ENCODE results near the gene MAP3K14. TPM values are rescaled to one million over a fixed set of nuclear protein-coding genes. Genes with fewer than 3 reads are reported as not detected.
"Not testable (repeated sequence)": the region's sequence is repeated elsewhere in the genome, so short reads cannot be mapped to it uniquely, and the experiment has no call there.

The MAP3K14 gene
- total and polyA plus RNA-seq, 2 experiments from 2014 or later: 2.3 to 3.0 TPM

- Histone ChIP-seq H3K9me3 (ENCODE audit: low read depth) (no peaks in the 10 kb centered on the region), H3K27me3 (no peaks in the 10 kb centered on the region), H3K4me1 (ENCODE audit: insufficient read depth) (peaks cover 5% of the 10 kb centered on the region), H3K4me2 (no peak overlapping the region), H3K9me2 (replicated peaks; ENCODE audit: insufficient read depth) (no peaks in the 10 kb centered on the region), H2AFZ (no peak overlapping the region), H3K4me3 (no peak overlapping the region), H4K20me1 (ENCODE audit: insufficient read depth, poor library complexity, severe bottlenecking) (no peaks in the 10 kb centered on the region), H3K36me3 (replicated peaks; ENCODE audit: insufficient read depth, low read depth) (no peaks in the 10 kb centered on the region), H3K79me2 (no peaks in the 10 kb centered on the region), H3K27ac (peak overlapping the region; percentile 17)
- no peak for DNase-seq (ENCODE audit: low spot score)
- no peak for TF ChIP-seq EZH2 (IDR thresholded peaks at IDR 0.05; ENCODE audit: borderline replicate concordance)
- no peak for TF ChIP-seq CTCF (IDR thresholded peaks at IDR 0.05; ENCODE audit: poor library complexity)
- TF ChIP-seq EZH2phosphoT487 (IDR thresholded peaks at IDR 0.05; ENCODE audit: low read depth, severe bottlenecking, unreplicated experiment): no peak
- WGBS (ENCODE audit: low lambda C conversion rate, missing lambda C conversion rate): 90% methylated on average over 13 of the region's 13 CpGs
Measured at GRCh38 chr17:45346216-45347015, 29.6 kb upstream of the MAP3K14 start.

- no peaks in the 10 kb centered on the region for H3K36me3 ChIP-seq (replicated peaks; ENCODE audit: insufficient read depth, low read depth)
- H3K4me2 ChIP-seq: no peak overlapping the region
- H3K9me2 ChIP-seq (replicated peaks; ENCODE audit: insufficient read depth): no peaks in the 10 kb centered on the region
- DNase-seq (ENCODE audit: low spot score): peak; percentile 72
- H3K27ac ChIP-seq: peak overlapping the region; percentile 17
- H3K27me3 ChIP-seq: no peaks in the 10 kb centered on the region
- H3K4me1 ChIP-seq (ENCODE audit: insufficient read depth): peaks cover 5% of the 10 kb centered on the region
- no peak for TF ChIP-seq CTCF (IDR thresholded peaks at IDR 0.05; ENCODE audit: poor library complexity)
- TF ChIP-seq EZH2 (IDR thresholded peaks at IDR 0.05; ENCODE audit: borderline replicate concordance): no peak
- peak; percentile 70 for TF ChIP-seq EZH2phosphoT487 (IDR thresholded peaks at IDR 0.05; ENCODE audit: low read depth, severe bottlenecking, unreplicated experiment)
- H3K79me2 ChIP-seq: no peaks in the 10 kb centered on the region
- 13% methylated on average over 3 of the region's 3 CpGs for WGBS (ENCODE audit: low lambda C conversion rate, missing lambda C conversion rate)
- H3K4me3 ChIP-seq: no peak overlapping the region
- no peaks in the 10 kb centered on the region for H4K20me1 ChIP-seq (ENCODE audit: insufficient read depth, poor library complexity, severe bottlenecking)
- no peaks in the 10 kb centered on the region for H3K9me3 ChIP-seq (ENCODE audit: low read depth)
- H2AFZ ChIP-seq: no peak overlapping the region
Measured at GRCh38 chr17:45345554-45346215, 28.9 kb upstream of the MAP3K14 start.

- 71% methylated on average over 3 of the region's 3 CpGs for WGBS (ENCODE audit: low lambda C conversion rate, missing lambda C conversion rate)
- peak overlapping the region; percentile 2 for H3K27ac ChIP-seq
- no peaks in the 10 kb centered on the region for H3K9me3 ChIP-seq (ENCODE audit: low read depth)
- H3K4me2 ChIP-seq: no peak overlapping the region
- H3K4me3 ChIP-seq: no peak overlapping the region
- no peaks in the 10 kb centered on the region for H3K9me2 ChIP-seq (replicated peaks; ENCODE audit: insufficient read depth)
- DNase-seq (ENCODE audit: low spot score): no peak
- no peak for TF ChIP-seq EZH2phosphoT487 (IDR thresholded peaks at IDR 0.05; ENCODE audit: low read depth, severe bottlenecking, unreplicated experiment)
- TF ChIP-seq EZH2 (IDR thresholded peaks at IDR 0.05; ENCODE audit: borderline replicate concordance): no peak
- no peak for TF ChIP-seq CTCF (IDR thresholded peaks at IDR 0.05; ENCODE audit: poor library complexity)
- no peaks in the 10 kb centered on the region for H4K20me1 ChIP-seq (ENCODE audit: insufficient read depth, poor library complexity, severe bottlenecking)
- no peaks in the 10 kb centered on the region for H3K27me3 ChIP-seq
- peaks cover 5% of the 10 kb centered on the region for H3K4me1 ChIP-seq (ENCODE audit: insufficient read depth)
- H2AFZ ChIP-seq: no peak overlapping the region
- H3K79me2 ChIP-seq: no peaks in the 10 kb centered on the region
- H3K36me3 ChIP-seq (replicated peaks; ENCODE audit: insufficient read depth, low read depth): no peaks in the 10 kb centered on the region
Measured at GRCh38 chr17:45345246-45345553, 28.4 kb upstream of the MAP3K14 start.

- H4K20me1 ChIP-seq (ENCODE audit: insufficient read depth, poor library complexity, severe bottlenecking); DNase-seq (ENCODE audit: low spot score); H2AFZ ChIP-seq; H3K9me2 ChIP-seq (replicated peaks; ENCODE audit: insufficient read depth); H3K79me2 ChIP-seq; H3K27ac ChIP-seq; H3K4me1 ChIP-seq (ENCODE audit: insufficient read depth); H3K4me3 ChIP-seq; H3K9me3 ChIP-seq (ENCODE audit: low read depth); H3K27me3 ChIP-seq; H3K36me3 ChIP-seq (replicated peaks; ENCODE audit: insufficient read depth, low read depth); H3K4me2 ChIP-seq: not testable (repeated sequence)
- 92% methylated on average over 10 of the region's 10 CpGs for WGBS (ENCODE audit: low lambda C conversion rate, missing lambda C conversion rate)
Measured at GRCh38 chr17:45343967-45344664, 27.3 kb upstream of the MAP3K14 start.
